GM19455 (cell line): ENCODE data around the gene PHIP.

Experiments
- ATAC-seq: cut with Tn5 transposase; IDR thresholded peaks from one replicate; pipeline ENCODE4 v1.9.1; 2021; ENCODE audit not compliant: unreplicated experiment

The PHIP gene

GRCh38 chr6:79011940-79012339, 66.1 kb downstream of the PHIP start:
- ATAC-seq = no peak

- ATAC-seq = no peak
Measured at GRCh38 chr6:79010422-79010821, 67.6 kb downstream of the PHIP start.

- no peak for ATAC-seq
Measured at GRCh38 chr6:79009819-79010218, 68.2 kb downstream of the PHIP start.

- ATAC-seq = no peak
Measured at GRCh38 chr6:79005497-79005896, 72.6 kb downstream of the PHIP start.

GRCh38 chr6:79005024-79005423, 73.0 kb downstream of the PHIP start:
- ATAC-seq = no peak

- no peak for ATAC-seq
Measured at GRCh38 chr6:79004239-79004638, 73.8 kb downstream of the PHIP start.

- no peak for ATAC-seq
Measured at GRCh38 chr6:79001415-79001814, 76.6 kb downstream of the PHIP start.

- no peak for ATAC-seq
Measured at GRCh38 chr6:78999737-79000136, 78.3 kb downstream of the PHIP start.

- no peak for ATAC-seq
Measured at GRCh38 chr6:78995946-78996345, 82.1 kb downstream of the PHIP start.

- ATAC-seq = no peak
Measured at GRCh38 chr6:78995346-78995745, 82.7 kb downstream of the PHIP start.

- ATAC-seq = no peak
Measured at GRCh38 chr6:78993955-78994354, 84.1 kb downstream of the PHIP start.

GRCh38 chr6:78989191-78989590, 88.9 kb downstream of the PHIP start:
- ATAC-seq = no peak

GRCh38 chr6:78986161-78986560, 91.9 kb downstream of the PHIP start:
- ATAC-seq = no peak

- no peak for ATAC-seq
Measured at GRCh38 chr6:78984225-78984950, 93.7 kb downstream of the PHIP start.

GRCh38 chr6:78967191-78967590, 110.9 kb downstream of the PHIP start:
- no peak for ATAC-seq

GRCh38 chr6:78966542-78966941, 111.5 kb downstream of the PHIP start:
- no peak for ATAC-seq

GRCh38 chr6:78962448-78962847, 115.6 kb downstream of the PHIP start:
- ATAC-seq = no peak

- no peak for ATAC-seq
Measured at GRCh38 chr6:78954740-78955139, 123.3 kb downstream of the PHIP start.

- ATAC-seq = no peak
Measured at GRCh38 chr6:78953798-78954197, 124.3 kb downstream of the PHIP start.

- ATAC-seq = no peak
Measured at GRCh38 chr6:78952362-78952761, 125.7 kb downstream of the PHIP start.

- no peak for ATAC-seq
Measured at GRCh38 chr6:78948785-78949184, 129.3 kb downstream of the PHIP start.

GRCh38 chr6:78947962-78948361, 130.1 kb downstream of the PHIP start:
- ATAC-seq = no peak

GRCh38 chr6:78947529-78947928, 130.5 kb downstream of the PHIP start:
- no peak for ATAC-seq
